ENCODE data around the gene MBD2. TPM values are rescaled to one million over a fixed set of nuclear protein-coding genes. Genes with fewer than 3 reads are reported as not detected.

MBD2 gene
- total RNA-seq, 1 experiment from 2014 or later = 53.3 TPM

GRCh38 chr18:54102123-54102522 is 122.3 kb downstream of the MBD2 start:
- POLR2A ChIA-PET = no interaction called here
- ATAC-seq (no peak), DNase-seq (ENCODE audit: low read depth, low spot score) (no peak)
- Histone ChIP-seq H3K9me3 (ENCODE audit: control insufficient read depth, insufficient read depth, low read depth, low read length) (no peaks in the 10 kb centered on the region), H3K27ac (ENCODE audit: low read length) (no peak overlapping the region), H3K4me3 (ENCODE audit: low read depth in 2 of 2, low read length in 2 of 2) (no peak overlapping the region), H3K36me3 (ENCODE audit: control insufficient read depth, insufficient read depth, low read length) (no peaks in the 10 kb centered on the region), H3K27me3 (ENCODE audit: control insufficient read depth, insufficient read depth, low read length) (no peaks in the 10 kb centered on the region), H3K4me1 (ENCODE audit: control insufficient read depth, insufficient read depth, low read length) (no peaks in the 10 kb centered on the region)
- in situ Hi-C loops (cut with HindIII; ENCODE audit: low pct_unique_long_range_greater_than_20kb, low sequenced_read_pairs) = no loop called here
- CTCF ChIA-PET = no interaction called here
- intact Hi-C loops (cut with micrococcal nuclease; ENCODE audit: unreplicated experiment) = no loop called here
- TF ChIP-seq SIN3A (IDR thresholded peaks at IDR 0.05; ENCODE audit: borderline replicate concordance, insufficient read depth, low read depth, low read length) (no peak), REST (IDR thresholded peaks at IDR 0.05; ENCODE audit: insufficient read depth in 1 of 2, low read depth in 2 of 2, low read length in 1 of 2) (no peak), CTCF (IDR thresholded peaks at IDR 0.05) (no peak)
- BruUV-seq (replicated peaks) = no TSS peak

Other genes with a start within 250 kb of the MBD2 start
- gene POLI, start 44.8 kb upstream of the MBD2 start, total RNA-seq (2021; ENCODE audit: unreplicated experiment) = 17.0 TPM
- not detected for gene STARD6, start 133.2 kb upstream of the MBD2 start, total RNA-seq (2021; ENCODE audit: unreplicated experiment)
- gene C18orf54, start 133.2 kb upstream of the MBD2 start, total RNA-seq (2021; ENCODE audit: unreplicated experiment) = 7.5 TPM